Gastrocnemius medialis (tissue), 4 donors: ENCODE results near the gene AHRR. TPM values are rescaled to one million over a fixed set of nuclear protein-coding genes. Genes with fewer than 3 reads are reported as not detected.

Source experiments
- ATAC-seq, 2 donors: fragments of 150-250 bp; one replicate each; pipeline ENCODE4 v1.9.1; 2016
- DNase-seq, 2 donors: peaks; one replicate each; pipeline ENCODE4 v3.0.0-alpha.2; 2019
- H3K27ac ChIP-seq, 4 donors: fragments of 200-600 bp; sonication (generic); 1 replicate in 1 of 4; 2 replicates in 3 of 4; pipeline ENCODE4 v1.5.1; 2016 to 2018; ENCODE audit warnings: mild to moderate bottlenecking in 2 of 4, moderate library complexity in 1 of 4
- H3K27me3 ChIP-seq, 3 donors: fragments of 200-600 bp; sonication (generic) in 2 of 3; 1 replicate in 1 of 3; 2 replicates in 2 of 3; pipeline versions ENCODE4 v1.5.1 to v1.6.0; 2016 to 2019; ENCODE audit warnings: mild to moderate bottlenecking in 1 of 3, moderate library complexity in 1 of 3
- H3K36me3 ChIP-seq, 2 donors: fragments of 200-600 bp; sonication (generic) in 1 of 2; one replicate each; pipeline ENCODE4 v1.5.1; 2017 to 2018
- H3K4me1 ChIP-seq, 2 donors: fragments of 200-600 bp; sonication (generic) in 1 of 2; one replicate each; pipeline ENCODE4 v1.5.1; 2016 to 2017; ENCODE audit warnings: mild to moderate bottlenecking in 2 of 2
- H3K4me3 ChIP-seq, 4 donors: fragments of 200-600 bp; sonication (generic) in 3 of 4; 1 replicate in 1 of 4; 2 replicates in 3 of 4; pipeline ENCODE4 v1.5.1; 2016 to 2019; ENCODE audit warnings: mild to moderate bottlenecking in 2 of 4
- H3K9me3 ChIP-seq, 3 donors: fragments of 200-600 bp; sonication (generic) in 2 of 3; 1 replicate in 1 of 3; 2 replicates in 2 of 3; pipeline ENCODE4 v1.5.1; 2016 to 2019
- POLR2A ChIP-seq, 2 donors: fragments of 450-650 bp; IDR thresholded peaks; one replicate each; pipeline ENCODE4 v1.6.1; 2017; ENCODE audit warnings: antibody characterized with exemption in 2 of 2, mild to moderate bottlenecking in 2 of 2, moderate library complexity in 2 of 2
- in situ Hi-C, 4 donors: fragments of 200-750 bp; cut with MboI; loops; one replicate each; pipeline versions ENCODE4 v1.15.0 to v1.8.0; 2017; ENCODE audit warnings: low sequenced_read_pairs in 4 of 4
- intact Hi-C: fragments of 100-400 bp; cut with DNase I; formaldehyde crosslinking; loops from one replicate; pipeline ENCODE4 v1.15.1; 2023; ENCODE audit warnings: low total_unique reads
- total RNA-seq, 4 donors: library from RNA; depleted of rRNA; stranded (reverse); fragments of >200 nt; gene quantifications; one replicate each; pipeline versions ENCODE4 v1.1.0 to v1.2.3, GENCODE V29; 2016
- TF ChIP-seq, protein P1 (sequence below), 5 experiments: fragments of 450-650 bp in 3 of 5; fragments of 200-600 bp in 2 of 5; sonication (generic) in 2 of 5; IDR thresholded peaks in 4 of 5; conservative IDR thresholded peaks in 1 of 5; 1 replicate in 4 of 5; 2 replicates in 1 of 5; pipeline ENCODE4 v1.5.1; 2016 to 2019; ENCODE audit warnings: antibody characterized with exemption in 5 of 5, mild to moderate bottlenecking in 3 of 5, moderate library complexity in 3 of 5

AHRR gene
- total RNA-seq, 4 donors from 2014 or later = 0.05 to 1.3 (median 0.18) TPM; not detected in 1

DNA sequence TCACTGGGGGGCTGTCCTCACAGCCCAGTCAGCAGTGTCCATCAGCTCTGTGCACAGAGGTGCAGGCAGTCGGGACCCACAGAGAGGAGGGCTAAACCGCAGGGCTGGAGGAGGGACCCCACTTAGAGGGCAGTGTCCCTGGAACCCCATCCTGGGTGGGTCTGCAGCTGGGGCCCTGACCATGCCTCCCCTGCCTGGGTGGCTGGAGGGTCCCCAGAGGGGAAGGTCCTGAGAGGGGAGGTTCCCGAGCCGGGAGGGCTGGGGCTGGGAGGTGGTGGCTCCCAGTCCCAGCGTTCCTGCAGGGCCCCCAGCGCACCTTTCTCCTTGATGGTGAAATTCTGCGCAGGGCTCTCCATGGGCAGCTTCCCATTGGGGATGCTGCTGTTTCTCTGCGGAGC is 154.2 kb downstream of the AHRR start:
- Histone ChIP-seq H3K4me1 (peaks cover 11 to 24% of the 10 kb centered on the region in 2 donors), H3K27ac (no peak overlapping the region), H3K9me3 (no peaks in the 10 kb centered on the region), H3K27me3 (peaks cover 53 to 62% (median 60%) of the 10 kb centered on the region in 3 donors), H3K36me3 (no peaks in the 10 kb centered on the region), H3K4me3 (no peak overlapping the region)
- TF ChIP-seq, protein P1, sequence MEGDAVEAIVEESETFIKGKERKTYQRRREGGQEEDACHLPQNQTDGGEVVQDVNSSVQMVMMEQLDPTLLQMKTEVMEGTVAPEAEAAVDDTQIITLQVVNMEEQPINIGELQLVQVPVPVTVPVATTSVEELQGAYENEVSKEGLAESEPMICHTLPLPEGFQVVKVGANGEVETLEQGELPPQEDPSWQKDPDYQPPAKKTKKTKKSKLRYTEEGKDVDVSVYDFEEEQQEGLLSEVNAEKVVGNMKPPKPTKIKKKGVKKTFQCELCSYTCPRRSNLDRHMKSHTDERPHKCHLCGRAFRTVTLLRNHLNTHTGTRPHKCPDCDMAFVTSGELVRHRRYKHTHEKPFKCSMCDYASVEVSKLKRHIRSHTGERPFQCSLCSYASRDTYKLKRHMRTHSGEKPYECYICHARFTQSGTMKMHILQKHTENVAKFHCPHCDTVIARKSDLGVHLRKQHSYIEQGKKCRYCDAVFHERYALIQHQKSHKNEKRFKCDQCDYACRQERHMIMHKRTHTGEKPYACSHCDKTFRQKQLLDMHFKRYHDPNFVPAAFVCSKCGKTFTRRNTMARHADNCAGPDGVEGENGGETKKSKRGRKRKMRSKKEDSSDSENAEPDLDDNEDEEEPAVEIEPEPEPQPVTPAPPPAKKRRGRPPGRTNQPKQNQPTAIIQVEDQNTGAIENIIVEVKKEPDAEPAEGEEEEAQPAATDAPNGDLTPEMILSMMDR (IDR thresholded peaks at IDR 0.05 in 4 of 5, conservative IDR thresholded peaks at IDR 0.05 in 1 of 5) = no peak
- no peak for TF ChIP-seq POLR2A (IDR thresholded peaks at IDR 0.05)
- intact Hi-C loops = no loop called here
- in situ Hi-C loops = no loop called here
- ATAC-seq (no peak), DNase-seq (no peak)

DNA sequence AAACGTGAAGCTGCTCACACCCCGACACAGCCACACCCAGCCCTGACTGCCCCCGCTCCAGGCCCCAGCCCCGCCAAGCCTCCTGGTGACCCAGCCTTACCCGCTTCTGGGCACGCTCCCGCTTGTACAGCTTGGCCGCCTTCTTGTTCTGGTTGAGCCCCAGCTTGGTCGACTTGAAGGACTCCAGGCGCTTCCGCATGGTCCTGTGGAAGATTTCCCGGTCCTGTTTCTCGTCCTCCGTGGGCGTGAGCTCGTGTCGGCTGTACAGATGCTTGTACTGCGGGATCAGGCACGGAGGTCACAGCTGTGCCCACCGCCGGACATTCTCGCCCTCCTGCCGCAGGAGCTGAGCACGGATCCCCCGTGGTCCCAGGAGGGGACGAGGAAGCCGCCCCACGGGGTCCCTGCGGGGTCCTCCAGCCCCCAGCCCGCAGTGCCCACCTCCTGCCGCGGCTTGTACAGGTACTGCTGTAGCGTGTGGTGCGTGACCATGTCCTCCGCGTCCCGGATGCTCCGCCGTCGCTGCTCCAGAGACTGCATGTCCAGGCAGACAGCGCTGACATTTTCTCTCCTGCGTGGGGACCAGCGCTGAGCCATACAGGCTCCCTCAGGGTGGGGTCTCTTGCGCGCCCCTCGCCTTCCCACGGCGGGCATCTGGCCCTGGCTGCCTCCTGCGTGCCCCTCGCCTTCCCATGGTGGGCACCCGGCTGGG is 154.7 kb downstream of the AHRR start:
- peaks cover 58 to 68% (median 66%) of the 10 kb centered on the region in 3 donors for H3K27me3 ChIP-seq

DNA sequence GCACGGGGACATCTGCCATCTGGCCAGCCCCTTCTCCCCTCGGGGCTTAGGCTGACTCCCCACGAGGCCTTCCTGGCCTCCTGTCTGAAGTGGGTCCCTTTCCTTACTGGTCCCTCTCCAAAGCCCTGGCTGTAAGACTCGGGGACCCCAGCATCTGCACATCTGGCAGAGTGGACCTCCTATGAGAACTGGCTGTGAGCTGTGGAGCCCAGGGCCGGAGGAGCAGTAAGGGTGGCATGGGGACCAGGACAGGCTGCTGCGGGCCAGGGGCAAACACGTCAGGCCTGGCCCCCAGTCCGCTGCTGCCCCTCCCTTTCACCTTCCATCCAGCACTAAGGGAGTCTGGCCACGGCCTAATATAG is 155.3 kb downstream of the AHRR start:
- TF ChIP-seq POLR2A (IDR thresholded peaks at IDR 0.05) = no peak
- TF ChIP-seq, protein P1 (IDR thresholded peaks at IDR 0.05 in 4 of 5, conservative IDR thresholded peaks at IDR 0.05 in 1 of 5) = no peak
- Histone ChIP-seq H3K27me3 (peaks cover 60 to 73% (median 70%) of the 10 kb centered on the region in 3 donors), H3K27ac (no peak overlapping the region), H3K4me1 (peaks cover 6 to 19% of the 10 kb centered on the region in 2 donors), H3K9me3 (no peaks in the 10 kb centered on the region), H3K36me3 (no peaks in the 10 kb centered on the region), H3K4me3 (no peak overlapping the region)
- no peak for ATAC-seq
- intact Hi-C loops (no loop called here), in situ Hi-C loops (no loop called here)
- DNase-seq = no peak

More for the DNA sequence above, 154.7 kb downstream of the AHRR start:
- Histone ChIP-seq H3K4me1 (peaks cover 11 to 24% of the 10 kb centered on the region in 2 donors), H3K9me3 (no peaks in the 10 kb centered on the region), H3K4me3 (no peak overlapping the region), H3K27ac (no peak overlapping the region), H3K36me3 (no peaks in the 10 kb centered on the region)
- no peak for ATAC-seq
- intact Hi-C loops (no loop called here), in situ Hi-C loops (no loop called here)
- DNase-seq = no peak
- no peak for TF ChIP-seq POLR2A (IDR thresholded peaks at IDR 0.05)
- TF ChIP-seq, protein P1 (IDR thresholded peaks at IDR 0.05 in 4 of 5, conservative IDR thresholded peaks at IDR 0.05 in 1 of 5) = no peak

DNA sequence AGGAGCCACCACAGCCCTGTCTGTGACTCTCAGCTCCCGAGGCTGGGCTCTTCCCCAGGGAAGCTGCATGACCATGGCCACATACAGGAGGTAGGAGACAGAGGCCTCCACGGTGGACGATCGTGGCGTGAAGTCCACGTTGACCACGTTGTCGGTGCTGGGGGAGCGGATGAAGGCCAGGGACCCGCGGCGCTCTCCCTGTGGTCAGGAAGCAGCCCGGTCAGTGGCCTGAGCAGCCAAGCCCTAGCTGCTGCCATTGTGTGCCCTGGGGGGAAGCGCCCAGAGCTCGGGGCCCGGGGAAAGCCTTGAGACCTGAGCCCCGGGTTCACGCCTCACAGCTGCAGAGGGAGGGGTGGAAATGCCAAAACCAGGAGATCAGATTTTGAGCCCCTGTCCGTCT is 155.7 kb downstream of the AHRR start:
- Histone ChIP-seq H3K9me3 (no peaks in the 10 kb centered on the region), H3K36me3 (no peaks in the 10 kb centered on the region), H3K4me3 (no peak overlapping the region), H3K27me3 (peaks cover 63 to 76% (median 72%) of the 10 kb centered on the region in 3 donors), H3K4me1 (peaks cover 1 to 14% of the 10 kb centered on the region in 2 donors), H3K27ac (no peak overlapping the region)
- ATAC-seq = no peak
- intact Hi-C loops (no loop called here), in situ Hi-C loops (no loop called here)
- no peak for DNase-seq
- TF ChIP-seq, protein P1 (IDR thresholded peaks at IDR 0.05 in 4 of 5, conservative IDR thresholded peaks at IDR 0.05 in 1 of 5) = no peak
- TF ChIP-seq POLR2A (IDR thresholded peaks at IDR 0.05) = no peak
